Ovary (tissue), 3 donors: ENCODE measurements around the gene NAV2.

Source experiments
- POLR2A ChIP-seq: fragments of 450-650 bp; IDR thresholded peaks from one replicate; pipeline ENCODE4 v1.6.1; 2017; ENCODE audit warnings: antibody characterized with exemption, mild to moderate bottlenecking, moderate library complexity
- TF ChIP-seq, protein P1 (sequence below), 3 donors: fragments of 450-650 bp in 2 of 3; fragments of 200-600 bp in 1 of 3; IDR thresholded peaks; one replicate each; pipeline versions ENCODE4 v1.5.1 to v1.8.0; 2016 to 2022; ENCODE audit warnings: antibody characterized with exemption in 3 of 3, mild to moderate bottlenecking in 1 of 3
- donor health status: DM: no; HTN: no; CAD: no.

- TF ChIP-seq, protein P1, sequence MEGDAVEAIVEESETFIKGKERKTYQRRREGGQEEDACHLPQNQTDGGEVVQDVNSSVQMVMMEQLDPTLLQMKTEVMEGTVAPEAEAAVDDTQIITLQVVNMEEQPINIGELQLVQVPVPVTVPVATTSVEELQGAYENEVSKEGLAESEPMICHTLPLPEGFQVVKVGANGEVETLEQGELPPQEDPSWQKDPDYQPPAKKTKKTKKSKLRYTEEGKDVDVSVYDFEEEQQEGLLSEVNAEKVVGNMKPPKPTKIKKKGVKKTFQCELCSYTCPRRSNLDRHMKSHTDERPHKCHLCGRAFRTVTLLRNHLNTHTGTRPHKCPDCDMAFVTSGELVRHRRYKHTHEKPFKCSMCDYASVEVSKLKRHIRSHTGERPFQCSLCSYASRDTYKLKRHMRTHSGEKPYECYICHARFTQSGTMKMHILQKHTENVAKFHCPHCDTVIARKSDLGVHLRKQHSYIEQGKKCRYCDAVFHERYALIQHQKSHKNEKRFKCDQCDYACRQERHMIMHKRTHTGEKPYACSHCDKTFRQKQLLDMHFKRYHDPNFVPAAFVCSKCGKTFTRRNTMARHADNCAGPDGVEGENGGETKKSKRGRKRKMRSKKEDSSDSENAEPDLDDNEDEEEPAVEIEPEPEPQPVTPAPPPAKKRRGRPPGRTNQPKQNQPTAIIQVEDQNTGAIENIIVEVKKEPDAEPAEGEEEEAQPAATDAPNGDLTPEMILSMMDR (IDR thresholded peaks at IDR 0.05) = no peak
- no peak for TF ChIP-seq POLR2A
Measured at GRCh38 chr11:20010156-20010850, 297.7 kb downstream of the NAV2 start.
